ENCODE data around the gene RSL1D1. TPM values are rescaled to one million over a fixed set of nuclear protein-coding genes. Genes with fewer than 3 reads are reported as not detected.

RSL1D1 gene
- total RNA-seq, 4 donors from 2014 or later: 82.4 to 426 (median 182) TPM

DNA sequence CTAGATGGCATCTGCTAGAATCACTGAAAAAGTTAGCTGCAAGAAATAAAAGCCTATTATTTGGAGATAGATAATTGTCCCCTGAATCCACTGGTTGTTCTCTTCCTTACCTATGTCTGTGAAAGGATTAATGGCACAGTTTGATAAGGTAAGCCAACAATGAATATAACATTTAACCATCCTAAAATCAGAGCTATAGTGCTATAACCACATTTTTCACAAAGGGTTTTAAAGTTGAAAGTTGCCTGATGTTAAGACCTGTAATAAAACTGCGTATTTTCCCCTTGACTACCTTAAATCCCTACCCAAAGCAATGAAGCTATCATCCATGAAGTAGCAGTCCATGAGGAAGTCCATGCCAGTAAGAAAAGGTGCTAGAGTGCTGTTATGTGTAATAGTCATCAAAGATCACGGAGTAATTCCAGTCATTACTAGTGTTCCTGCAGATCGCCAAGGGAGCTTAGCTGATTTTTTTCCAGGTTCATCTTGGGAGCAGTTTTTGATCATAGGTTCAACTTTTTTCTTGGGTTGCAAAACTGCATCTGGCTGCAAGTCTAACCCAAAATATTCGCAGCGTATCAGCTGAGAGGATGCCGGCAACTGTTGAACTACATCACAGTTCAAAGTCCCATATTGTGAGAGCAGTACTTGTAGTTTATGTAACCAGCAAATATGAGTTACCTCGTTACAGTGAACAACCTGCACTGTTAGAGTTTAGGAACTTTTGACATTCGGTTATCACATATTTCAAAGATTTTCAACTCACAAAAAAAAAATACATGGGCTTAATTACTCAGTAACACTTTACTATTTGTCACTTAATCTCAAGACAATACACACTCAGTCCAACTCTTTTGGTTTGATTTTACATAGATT lies 18.2 kb upstream of the RSL1D1 start:
- Histone ChIP-seq H3K4me3 (replicated peaks in 1 of 3) (no peak overlapping the region), H3K9me3 (no peaks in the 10 kb centered on the region), H3K36me3 (peaks cover 6 to 18% of the 10 kb centered on the region in 2 donors), H3K27ac (no peak overlapping the region), H3K4me1 (peaks cover 0 to 7% of the 10 kb centered on the region in 2 donors), H3K27me3 (no peaks in the 10 kb centered on the region)
- no peak for DNase-seq
- WGBS, 2 donors: 93 to 96% methylated on average over 8 of the region's 8 CpGs
- intact Hi-C loops (cut with DNase I): no loop called here
- TF ChIP-seq, protein P1, sequence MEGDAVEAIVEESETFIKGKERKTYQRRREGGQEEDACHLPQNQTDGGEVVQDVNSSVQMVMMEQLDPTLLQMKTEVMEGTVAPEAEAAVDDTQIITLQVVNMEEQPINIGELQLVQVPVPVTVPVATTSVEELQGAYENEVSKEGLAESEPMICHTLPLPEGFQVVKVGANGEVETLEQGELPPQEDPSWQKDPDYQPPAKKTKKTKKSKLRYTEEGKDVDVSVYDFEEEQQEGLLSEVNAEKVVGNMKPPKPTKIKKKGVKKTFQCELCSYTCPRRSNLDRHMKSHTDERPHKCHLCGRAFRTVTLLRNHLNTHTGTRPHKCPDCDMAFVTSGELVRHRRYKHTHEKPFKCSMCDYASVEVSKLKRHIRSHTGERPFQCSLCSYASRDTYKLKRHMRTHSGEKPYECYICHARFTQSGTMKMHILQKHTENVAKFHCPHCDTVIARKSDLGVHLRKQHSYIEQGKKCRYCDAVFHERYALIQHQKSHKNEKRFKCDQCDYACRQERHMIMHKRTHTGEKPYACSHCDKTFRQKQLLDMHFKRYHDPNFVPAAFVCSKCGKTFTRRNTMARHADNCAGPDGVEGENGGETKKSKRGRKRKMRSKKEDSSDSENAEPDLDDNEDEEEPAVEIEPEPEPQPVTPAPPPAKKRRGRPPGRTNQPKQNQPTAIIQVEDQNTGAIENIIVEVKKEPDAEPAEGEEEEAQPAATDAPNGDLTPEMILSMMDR (IDR thresholded peaks at IDR 0.05): no peak
- TF ChIP-seq POLR2A (IDR thresholded peaks at IDR 0.05): no peak

DNA sequence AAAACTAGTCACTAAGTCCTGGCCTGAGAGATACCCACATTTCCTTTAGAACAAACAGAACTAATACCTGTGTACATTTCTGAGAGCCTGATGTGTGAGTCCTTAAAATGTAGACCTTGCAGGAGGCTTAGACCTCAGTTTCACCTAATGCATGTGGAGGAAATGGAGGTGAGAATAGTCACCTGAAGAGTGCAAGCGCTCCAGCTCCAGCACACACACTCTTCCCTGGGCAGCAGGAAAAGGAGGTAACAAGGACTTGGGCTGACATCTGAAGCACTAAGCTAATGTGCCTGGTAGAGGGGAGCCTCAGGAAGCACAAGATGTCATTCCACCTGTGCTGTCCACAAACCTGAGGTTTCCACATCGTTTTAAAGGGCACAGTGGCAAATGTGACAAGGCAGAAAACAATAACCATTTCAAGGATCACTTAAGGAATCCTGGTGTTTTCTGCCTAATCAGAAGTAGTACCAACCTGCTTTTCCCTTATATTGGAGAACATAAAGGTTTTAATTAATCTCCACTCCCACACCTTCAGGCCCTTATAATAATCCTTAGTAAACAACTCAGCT lies 17.2 kb upstream of the RSL1D1 start:
- no peaks in the 10 kb centered on the region for H3K9me3 ChIP-seq
- peaks cover 0 to 7% of the 10 kb centered on the region in 2 donors for H3K4me1 ChIP-seq
- no peak overlapping the region for H3K27ac ChIP-seq
- H3K4me3 ChIP-seq (replicated peaks in 1 of 3): no peak overlapping the region
- no peaks in the 10 kb centered on the region for H3K27me3 ChIP-seq
- TF ChIP-seq, protein P1 (IDR thresholded peaks at IDR 0.05): no peak
- no peak for TF ChIP-seq POLR2A (IDR thresholded peaks at IDR 0.05)
- 75 to 86% methylated on average over 2 of the region's 2 CpGs for WGBS, 2 donors
- peaks cover 6 to 14% of the 10 kb centered on the region in 2 donors for H3K36me3 ChIP-seq
- intact Hi-C loops (cut with DNase I): no loop called here
- no peak for DNase-seq

DNA sequence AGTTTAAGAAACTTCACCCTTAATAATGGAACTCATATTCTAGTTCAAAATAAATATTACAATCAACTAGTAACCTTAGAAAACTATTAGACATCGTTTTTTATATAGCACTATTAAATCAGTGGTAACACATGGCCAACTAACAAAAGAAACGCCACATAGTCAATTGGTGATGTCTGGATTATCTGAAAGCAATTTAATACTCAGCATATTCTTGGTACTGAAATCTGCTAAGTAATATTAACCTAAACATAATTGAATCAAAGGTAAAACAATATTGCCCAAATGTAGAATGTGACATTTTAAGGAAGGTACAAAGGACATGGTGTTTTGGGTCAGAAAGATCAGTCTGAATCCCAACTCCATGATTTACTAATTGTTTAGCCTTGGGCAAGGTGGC lies 11.1 kb upstream of the RSL1D1 start:
- no peak overlapping the region for H3K27ac ChIP-seq
- no peaks in the 10 kb centered on the region for H3K9me3 ChIP-seq
- no peak for DNase-seq
- intact Hi-C loops (cut with DNase I): no loop called here
- H3K36me3 ChIP-seq: no peaks in the 10 kb centered on the region
- WGBS, 2 donors: 93 to 98% methylated on average over 2 of the region's 2 CpGs
- H3K27me3 ChIP-seq: no peaks in the 10 kb centered on the region
- H3K4me3 ChIP-seq (replicated peaks in 1 of 3): no peak overlapping the region
- TF ChIP-seq, protein P1 (IDR thresholded peaks at IDR 0.05): no peak
- TF ChIP-seq POLR2A (IDR thresholded peaks at IDR 0.05): no peak
- no peaks in the 10 kb centered on the region for H3K4me1 ChIP-seq

DNA sequence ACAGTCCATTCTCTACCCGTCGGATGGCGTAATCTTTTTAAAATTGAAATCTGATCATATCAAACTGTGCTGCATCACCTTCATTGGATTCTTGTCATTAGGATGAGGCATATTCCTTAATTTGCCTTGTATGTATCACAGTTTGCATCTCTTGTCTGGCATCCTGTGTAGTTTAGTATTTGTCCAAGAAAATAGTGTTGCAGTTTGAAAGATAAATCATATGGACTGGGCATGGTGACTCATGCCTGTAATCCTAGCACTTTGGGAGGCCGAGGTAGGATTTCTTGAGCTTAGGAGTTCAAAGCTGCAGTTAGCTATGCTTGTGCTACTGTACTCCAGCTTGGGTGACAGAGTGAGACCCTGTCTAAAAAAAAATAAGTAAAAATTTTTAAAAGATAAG lies 5.8 kb upstream of the RSL1D1 start:
- H3K27ac ChIP-seq: no peak overlapping the region
- intact Hi-C loops (cut with DNase I): no loop called here
- H3K27me3 ChIP-seq: no peaks in the 10 kb centered on the region
- no peaks in the 10 kb centered on the region for H3K36me3 ChIP-seq
- WGBS, 2 donors: 78 to 84% methylated on average over 4 of the region's 4 CpGs
- no peak overlapping the region for H3K4me3 ChIP-seq (replicated peaks in 1 of 3)
- no peaks in the 10 kb centered on the region for H3K9me3 ChIP-seq
- peaks cover 9 to 13% of the 10 kb centered on the region in 2 donors for H3K4me1 ChIP-seq
- DNase-seq: no peak
- no peak for TF ChIP-seq POLR2A (IDR thresholded peaks at IDR 0.05)
- TF ChIP-seq, protein P1 (IDR thresholded peaks at IDR 0.05): no peak

Data from thyroid gland (tissue), 4 donors.